MM.1S (cell line): Measurements from ENCODE around the gene DCP2.

Source experiments
- DNase-seq: peaks from one replicate; pipeline ENCODE4 v3.0.0-alpha.2; 2015
- H2AFZ ChIP-seq: fragments of 300-600 bp; sonication (generic); 2 replicates; pipeline ENCODE4 v1.6.0; 2016; ENCODE audit warnings: antibody characterized with exemption, low read length
- H3F3A ChIP-seq: fragments of 300-600 bp; sonication (generic); 2 replicates; pipeline ENCODE4 v1.6.1; 2016; ENCODE audit warnings: mild to moderate bottlenecking, antibody characterized with exemption, low read length, moderate library complexity, mixed read lengths; ENCODE audit not compliant: insufficient read depth
- H3K27ac ChIP-seq: fragments of 300-600 bp; sonication (generic); 2 replicates; pipeline ENCODE4 v1.5.1; 2016; ENCODE audit warnings: mild to moderate bottlenecking, low read length
- H3K27me3 ChIP-seq: fragments of 300-600 bp; sonication (generic); replicated peaks from 2 replicates; pipeline ENCODE4 v1.6.0; 2016; ENCODE audit warnings: low read length; ENCODE audit not compliant: insufficient read depth
- H3K36me3 ChIP-seq: fragments of 300-600 bp; sonication (generic); replicated peaks from 2 replicates; pipeline ENCODE4 v1.6.1; 2016; ENCODE audit warnings: mild to moderate bottlenecking, low read length, mixed read lengths; ENCODE audit not compliant: insufficient read depth
- H3K4me1 ChIP-seq: fragments of 300-600 bp; sonication (generic); 2 replicates; pipeline ENCODE4 v1.6.1; 2016; ENCODE audit warnings: low read length, mixed read lengths
- H3K4me2 ChIP-seq: fragments of 300-600 bp; sonication (generic); 2 replicates; pipeline ENCODE4 v1.6.0; 2016; ENCODE audit warnings: low read depth, low read length
- H3K4me3 ChIP-seq: fragments of 300-600 bp; sonication (generic); 2 replicates; pipeline ENCODE4 v1.5.1; 2016; ENCODE audit warnings: low read length, mixed read lengths
- H3K79me2 ChIP-seq: fragments of 300-600 bp; sonication (generic); 2 replicates; pipeline ENCODE4 v1.6.1; 2016; ENCODE audit warnings: mixed run types, low read length, mixed read lengths
- H3K9ac ChIP-seq: fragments of 300-600 bp; sonication (generic); 2 replicates; pipeline ENCODE4 v1.6.1; 2016; ENCODE audit warnings: low read length, mixed read lengths
- H3K9me2 ChIP-seq: fragments of 300-600 bp; sonication (generic); replicated peaks from 2 replicates; pipeline ENCODE4 v1.6.1; 2016; ENCODE audit warnings: mild to moderate bottlenecking, low read length, mixed read lengths; ENCODE audit not compliant: insufficient read depth
- H3K9me3 ChIP-seq: fragments of 300-600 bp; sonication (generic); replicated peaks from 2 replicates; pipeline ENCODE4 v1.6.1; 2016; ENCODE audit warnings: mild to moderate bottlenecking, low read length, mixed read lengths; ENCODE audit not compliant: insufficient read depth
- H4K20me1 ChIP-seq: fragments of 300-600 bp; sonication (generic); 2 replicates; pipeline ENCODE4 v1.6.1; 2016; ENCODE audit warnings: mild to moderate bottlenecking, low read length, moderate library complexity, mixed read lengths; ENCODE audit not compliant: insufficient read depth
- EZH2 ChIP-seq: fragments of 300-600 bp; sonication (generic); optimal IDR thresholded peaks from 2 replicates; pipeline ENCODE3; 2017; ENCODE audit warnings: low read depth, mild to moderate bottlenecking, antibody characterized with exemption, low read length, mixed read lengths
- EZH2phosphoT487 ChIP-seq: fragments of 300-600 bp; sonication (generic); IDR thresholded peaks from 2 replicates; pipeline ENCODE4 v1.6.1; 2018; ENCODE audit warnings: antibody characterized with exemption, low read length
- TF ChIP-seq, protein P1 (sequence below): fragments of 300-600 bp; sonication (generic); IDR thresholded peaks from 2 replicates; pipeline ENCODE4 v1.5.1; 2016; ENCODE audit warnings: antibody characterized with exemption, low read length, mixed read lengths

Gene DCP2

DNA sequence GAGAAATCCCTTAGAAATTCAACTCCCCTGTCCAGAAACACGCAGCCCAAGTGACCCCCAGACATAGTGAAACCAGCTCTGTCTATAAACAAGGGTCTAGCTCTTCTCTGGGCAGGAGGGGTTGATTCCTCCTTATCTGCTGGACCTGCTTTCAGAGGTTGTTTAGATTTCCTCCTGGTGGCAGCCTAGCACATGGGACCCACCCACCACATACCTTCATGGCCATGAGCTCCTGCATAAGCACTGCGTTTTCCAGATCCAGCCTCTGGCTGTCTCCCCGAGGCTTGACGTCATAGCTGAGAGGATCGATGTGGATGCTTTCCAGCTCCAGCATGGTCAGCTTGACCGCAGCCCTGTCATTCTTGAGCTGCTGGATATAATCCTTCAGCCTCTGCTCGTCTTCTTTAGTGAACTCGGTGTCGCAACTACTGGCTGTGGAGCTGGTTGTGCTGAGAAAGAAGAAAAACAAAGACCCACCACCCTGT, 77.0 kb downstream of the DCP2 start:
- Histone ChIP-seq H3K4me3 (no peak overlapping the region), H3K79me2 (peaks cover 24% of the 10 kb centered on the region), H3K4me2 (no peak overlapping the region), H3K9ac (no peak overlapping the region), H3F3A (peaks cover 24% of the 10 kb centered on the region), H3K9me3 (no peaks in the 10 kb centered on the region), H3K9me2 (no peaks in the 10 kb centered on the region), H3K36me3 (peaks cover 10% of the 10 kb centered on the region; the same call in 1 of the 2 replicates), H3K27me3 (no peaks in the 10 kb centered on the region), H4K20me1 (no peaks in the 10 kb centered on the region), H3K27ac (no peak overlapping the region), H2AFZ (no peak overlapping the region), H3K4me1 (peaks cover 53% of the 10 kb centered on the region)
- TF ChIP-seq EZH2phosphoT487 = no peak
- no peak for TF ChIP-seq EZH2
- TF ChIP-seq, protein P1, sequence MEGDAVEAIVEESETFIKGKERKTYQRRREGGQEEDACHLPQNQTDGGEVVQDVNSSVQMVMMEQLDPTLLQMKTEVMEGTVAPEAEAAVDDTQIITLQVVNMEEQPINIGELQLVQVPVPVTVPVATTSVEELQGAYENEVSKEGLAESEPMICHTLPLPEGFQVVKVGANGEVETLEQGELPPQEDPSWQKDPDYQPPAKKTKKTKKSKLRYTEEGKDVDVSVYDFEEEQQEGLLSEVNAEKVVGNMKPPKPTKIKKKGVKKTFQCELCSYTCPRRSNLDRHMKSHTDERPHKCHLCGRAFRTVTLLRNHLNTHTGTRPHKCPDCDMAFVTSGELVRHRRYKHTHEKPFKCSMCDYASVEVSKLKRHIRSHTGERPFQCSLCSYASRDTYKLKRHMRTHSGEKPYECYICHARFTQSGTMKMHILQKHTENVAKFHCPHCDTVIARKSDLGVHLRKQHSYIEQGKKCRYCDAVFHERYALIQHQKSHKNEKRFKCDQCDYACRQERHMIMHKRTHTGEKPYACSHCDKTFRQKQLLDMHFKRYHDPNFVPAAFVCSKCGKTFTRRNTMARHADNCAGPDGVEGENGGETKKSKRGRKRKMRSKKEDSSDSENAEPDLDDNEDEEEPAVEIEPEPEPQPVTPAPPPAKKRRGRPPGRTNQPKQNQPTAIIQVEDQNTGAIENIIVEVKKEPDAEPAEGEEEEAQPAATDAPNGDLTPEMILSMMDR = no peak
- DNase-seq = no peak

DNA sequence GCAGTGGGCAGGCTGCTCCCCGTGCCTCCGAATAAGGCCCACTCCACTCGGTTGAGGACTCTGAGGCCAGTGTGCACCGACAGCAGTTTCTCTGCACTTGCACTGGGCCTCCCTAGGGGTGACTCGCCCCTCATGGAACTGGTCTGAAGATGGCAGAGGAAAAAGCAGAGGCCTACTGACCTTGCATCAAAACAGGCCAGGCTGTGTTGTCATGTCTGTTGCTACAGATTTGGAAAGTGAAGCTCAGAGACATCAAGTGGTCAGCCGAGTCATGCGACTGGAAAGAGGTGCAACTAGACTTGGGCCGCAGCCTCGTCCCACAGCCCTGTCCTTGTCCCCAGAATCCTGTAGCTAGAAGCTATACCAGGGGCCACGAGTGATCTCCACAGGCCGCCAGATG, 78.3 kb downstream of the DCP2 start:
- Histone ChIP-seq H3K9ac (no peak overlapping the region), H2AFZ (no peak overlapping the region), H3K79me2 (peaks cover 20% of the 10 kb centered on the region), H3K4me3 (no peak overlapping the region), H3K9me2 (no peaks in the 10 kb centered on the region), H3K27ac (no peak overlapping the region), H3K9me3 (no peaks in the 10 kb centered on the region), H3K4me1 (peaks cover 40% of the 10 kb centered on the region), H3F3A (peaks cover 10% of the 10 kb centered on the region), H4K20me1 (no peaks in the 10 kb centered on the region), H3K36me3 (peaks cover 7% of the 10 kb centered on the region; the same call in 1 of the 2 replicates), H3K27me3 (no peaks in the 10 kb centered on the region), H3K4me2 (no peak overlapping the region)
- TF ChIP-seq, protein P1 = no peak
- TF ChIP-seq EZH2 (no peak), EZH2phosphoT487 (no peak)
- no peak for DNase-seq

DNA sequence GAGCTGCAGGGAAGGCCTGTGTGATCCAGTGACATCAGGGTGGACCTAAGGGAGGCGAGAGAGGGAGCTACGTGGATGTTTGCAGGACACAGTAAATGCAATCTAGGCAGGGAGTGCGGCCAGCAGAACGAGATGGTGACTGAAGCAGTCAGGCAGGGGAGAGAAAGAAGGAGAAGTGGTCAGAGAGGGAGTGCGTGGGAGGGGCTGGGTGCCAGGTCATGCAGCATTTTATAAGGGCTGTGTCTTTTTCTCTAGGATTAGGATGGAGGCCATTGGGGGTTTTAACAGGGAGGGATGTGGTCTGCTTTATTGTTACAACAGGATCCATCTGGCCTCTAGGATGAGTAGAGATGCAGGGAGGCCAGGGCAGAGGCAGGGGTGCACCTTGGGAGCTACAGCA, 80.4 kb downstream of the DCP2 start:
- peaks cover 24% of the 10 kb centered on the region for H3K79me2 ChIP-seq
- H3K4me1 ChIP-seq = peaks cover 34% of the 10 kb centered on the region
- no peaks in the 10 kb centered on the region for H4K20me1 ChIP-seq
- H3K9ac ChIP-seq = no peak overlapping the region
- H3K27me3 ChIP-seq = no peaks in the 10 kb centered on the region
- no peaks in the 10 kb centered on the region for H3K9me2 ChIP-seq
- H2AFZ ChIP-seq = no peak overlapping the region
- H3K27ac ChIP-seq = no peak overlapping the region
- no peak overlapping the region for H3K4me3 ChIP-seq
- no peaks in the 10 kb centered on the region for H3K9me3 ChIP-seq
- no peak for DNase-seq
- H3K36me3 ChIP-seq = peaks cover 7% of the 10 kb centered on the region; the same call in 1 of the 2 replicates
- H3K4me2 ChIP-seq = no peak overlapping the region
- no peaks in the 10 kb centered on the region for H3F3A ChIP-seq
- TF ChIP-seq EZH2phosphoT487 (no peak), EZH2 (no peak)
- TF ChIP-seq, protein P1 = no peak
